Keratinocyte (primary cell): ENCODE results near the gene MAPT. TPM values are rescaled to one million over a fixed set of nuclear protein-coding genes. Genes with fewer than 3 reads are reported as not detected.

Source experiments
- DNase-seq: peaks from one replicate; pipeline ENCODE4 v3.0.0-alpha.2; 2011; ENCODE audit warnings: low read depth, missing footprints, low spot score
- FAIRE-seq: peaks from 2 replicates; lab custom pipeline; 2011; peaks lifted over from hg19 to GRCh38; lab: Jason Lieb, UNC
- H2AFZ ChIP-seq: 2 replicates; pipeline ENCODE4 v1.6.0; 2012; ENCODE audit warnings: low read length, control low read depth, inconsistent platforms; ENCODE audit not compliant: control insufficient read depth
- H3K27ac ChIP-seq: 2 replicates; pipeline ENCODE4 v1.5.1; 2011; ENCODE audit warnings: low read length; ENCODE audit not compliant: control insufficient read depth, insufficient read depth
- H3K27me3 ChIP-seq: 3 replicates; pipeline ENCODE4 v1.6.0; 2011; ENCODE audit warnings: low read length; ENCODE audit not compliant: control insufficient read depth, insufficient read depth; ENCODE audit errors: extremely low read depth
- H3K36me3 ChIP-seq, 2 experiments: 2 replicates in 1 of 2; 3 replicates in 1 of 2; pipeline ENCODE4 v1.5.1; 2011; ENCODE audit warnings: low read length in 2 of 2, mild to moderate bottlenecking in 1 of 2; ENCODE audit not compliant: control insufficient read depth in 2 of 2, insufficient read depth in 2 of 2; ENCODE audit errors: extremely low read depth in 1 of 2
- H3K4me1 ChIP-seq: 3 replicates; pipeline ENCODE4 v1.5.1; 2011; ENCODE audit warnings: low read length; ENCODE audit not compliant: control insufficient read depth, insufficient read depth; ENCODE audit errors: extremely low read depth
- H3K4me2 ChIP-seq: 3 replicates; pipeline ENCODE4 v1.6.0; 2011; ENCODE audit warnings: low read depth, low read length; ENCODE audit not compliant: control insufficient read depth, insufficient read depth; ENCODE audit errors: extremely low read depth
- H3K4me3 ChIP-seq, 3 experiments: fragments of 200-600 bp in 1 of 3; sonication (generic) in 1 of 3; 2 replicates in 2 of 3; 3 replicates in 1 of 3; pipeline ENCODE4 v1.5.1; 2011 to 2016; ENCODE audit warnings: low read length in 3 of 3, mild to moderate bottlenecking in 3 of 3, control low read depth in 2 of 3, inconsistent platforms in 1 of 3, low read depth in 1 of 3, mixed read lengths in 1 of 3, mixed run types in 1 of 3, moderate library complexity in 1 of 3; ENCODE audit not compliant: control insufficient read depth in 2 of 3, insufficient read depth in 2 of 3; ENCODE audit errors: extremely low read depth in 1 of 3
- H3K79me2 ChIP-seq: 2 replicates; pipeline ENCODE4 v1.6.0; 2012; ENCODE audit warnings: low read length; ENCODE audit not compliant: control insufficient read depth, insufficient read depth
- H3K9ac ChIP-seq: 3 replicates; pipeline ENCODE4 v1.6.0; 2011; ENCODE audit warnings: low read length; ENCODE audit not compliant: control insufficient read depth, insufficient read depth; ENCODE audit errors: extremely low read depth
- H3K9me1 ChIP-seq: 3 replicates; pipeline ENCODE4 v1.6.0; 2011; ENCODE audit warnings: low read length; ENCODE audit not compliant: control insufficient read depth, insufficient read depth; ENCODE audit errors: extremely low read depth
- H3K9me3 ChIP-seq: 2 replicates; pipeline ENCODE4 v1.5.1; 2012; ENCODE audit warnings: low read depth, low read length; ENCODE audit not compliant: control insufficient read depth
- H4K20me1 ChIP-seq: 3 replicates; pipeline ENCODE4 v1.6.0; 2011; ENCODE audit warnings: low read length; ENCODE audit not compliant: control insufficient read depth, insufficient read depth; ENCODE audit errors: extremely low read depth
- EZH2 ChIP-seq: IDR thresholded peaks from one replicate; pipeline ENCODE4 v1.6.1; 2012; ENCODE audit warnings: inconsistent platforms, mild to moderate bottlenecking, low read length, moderate library complexity
- dilution Hi-C: fragments of 300-500 bp; cut with MboI; formaldehyde crosslinking; loops from one replicate; pipeline ENCODE4 v1.7.0; 2020; ENCODE audit warnings: low sequenced_read_pairs; ENCODE audit not compliant: extremely low pct_ligation_motif_present
- polyA plus RNA-seq, 5 experiments: library from polyadenylated mRNA; depleted of rRNA in 3 of 5; stranded (reverse) in 3 of 5; stranded (forward) in 1 of 5; unstranded in 1 of 5; fragments of >200 nt; gene quantifications; 1 replicate in 1 of 5; 2 replicates in 3 of 5; 3 replicates in 1 of 5; pipeline versions ENCODE4 v1.2.1 to v1.2.3, GENCODE V29; 2011 to 2012; ENCODE audit warnings: missing spikeins in 2 of 5, low read depth in 1 of 5, low replicate concordance in 1 of 5
- TF ChIP-seq, protein P1 (sequence below), 3 experiments: IDR thresholded peaks in 1 of 3; conservative IDR thresholded peaks in 1 of 3; optimal IDR thresholded peaks in 1 of 3; 2 replicates in 2 of 3; 3 replicates in 1 of 3; pipeline versions ENCODE3 to v1.5.1; 2011; ENCODE audit warnings: low read length in 3 of 3, mild to moderate bottlenecking in 3 of 3, moderate library complexity in 2 of 3, control low read depth in 1 of 3, inconsistent platforms in 1 of 3; ENCODE audit not compliant: insufficient read depth in 2 of 3; ENCODE audit errors: extremely low read depth in 1 of 3

MAPT gene
- polyA plus RNA-seq, 1 donor (not counting 4 experiments of a cell fraction or from before 2014, with no cell fraction given): 0.08 TPM

DNA sequence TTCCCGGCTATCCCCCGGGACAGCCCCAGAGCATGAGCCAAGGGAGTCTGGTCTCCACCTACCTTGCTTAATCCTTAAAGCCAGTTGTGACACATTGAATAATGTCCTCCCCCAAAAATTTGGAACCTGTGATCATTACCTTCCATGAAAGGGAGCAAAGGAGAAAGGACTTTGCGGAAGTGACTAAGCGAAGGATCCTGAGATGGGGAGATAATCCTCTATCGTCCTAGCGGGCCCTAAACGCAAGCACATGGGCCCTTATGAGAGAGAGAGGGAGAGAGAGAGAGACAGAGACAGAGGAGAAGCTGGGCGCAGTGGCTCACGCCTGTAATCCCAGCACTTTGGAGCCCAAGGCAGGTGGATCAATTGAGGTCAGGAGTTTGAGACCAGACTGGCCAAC lies 40.1 kb upstream of the MAPT start:
- Histone ChIP-seq H3K27me3 (no peaks in the 10 kb centered on the region), H3K4me3 (no peak overlapping the region), H3K27ac (no peak overlapping the region), H3K79me2 (no peaks in the 10 kb centered on the region), H3K36me3 (no peaks in the 10 kb centered on the region), H3K9ac (no peak overlapping the region), H3K9me1 (no peaks in the 10 kb centered on the region), H4K20me1 (no peaks in the 10 kb centered on the region), H2AFZ (no peak overlapping the region), H3K4me1 (no peaks in the 10 kb centered on the region), H3K9me3 (no peaks in the 10 kb centered on the region), H3K4me2 (no peak overlapping the region)
- FAIRE-seq (no peak), DNase-seq (no peak)
- dilution Hi-C loops: loop anchor here (25.0 kb wide), 1 partner anchor 217 kb away; no protein-coding TSS in a partner anchor
- TF ChIP-seq, protein P1, sequence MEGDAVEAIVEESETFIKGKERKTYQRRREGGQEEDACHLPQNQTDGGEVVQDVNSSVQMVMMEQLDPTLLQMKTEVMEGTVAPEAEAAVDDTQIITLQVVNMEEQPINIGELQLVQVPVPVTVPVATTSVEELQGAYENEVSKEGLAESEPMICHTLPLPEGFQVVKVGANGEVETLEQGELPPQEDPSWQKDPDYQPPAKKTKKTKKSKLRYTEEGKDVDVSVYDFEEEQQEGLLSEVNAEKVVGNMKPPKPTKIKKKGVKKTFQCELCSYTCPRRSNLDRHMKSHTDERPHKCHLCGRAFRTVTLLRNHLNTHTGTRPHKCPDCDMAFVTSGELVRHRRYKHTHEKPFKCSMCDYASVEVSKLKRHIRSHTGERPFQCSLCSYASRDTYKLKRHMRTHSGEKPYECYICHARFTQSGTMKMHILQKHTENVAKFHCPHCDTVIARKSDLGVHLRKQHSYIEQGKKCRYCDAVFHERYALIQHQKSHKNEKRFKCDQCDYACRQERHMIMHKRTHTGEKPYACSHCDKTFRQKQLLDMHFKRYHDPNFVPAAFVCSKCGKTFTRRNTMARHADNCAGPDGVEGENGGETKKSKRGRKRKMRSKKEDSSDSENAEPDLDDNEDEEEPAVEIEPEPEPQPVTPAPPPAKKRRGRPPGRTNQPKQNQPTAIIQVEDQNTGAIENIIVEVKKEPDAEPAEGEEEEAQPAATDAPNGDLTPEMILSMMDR (optimal IDR thresholded peaks at IDR 0.05 in 1 of 3, IDR thresholded peaks at IDR 0.05 in 1 of 3, conservative IDR thresholded peaks at IDR 0.05 in 1 of 3; ENCODE audit: extremely low read depth in 1 of 3, insufficient read depth in 2 of 3, low read length in 3 of 3): no peak
- no peak for TF ChIP-seq EZH2

DNA sequence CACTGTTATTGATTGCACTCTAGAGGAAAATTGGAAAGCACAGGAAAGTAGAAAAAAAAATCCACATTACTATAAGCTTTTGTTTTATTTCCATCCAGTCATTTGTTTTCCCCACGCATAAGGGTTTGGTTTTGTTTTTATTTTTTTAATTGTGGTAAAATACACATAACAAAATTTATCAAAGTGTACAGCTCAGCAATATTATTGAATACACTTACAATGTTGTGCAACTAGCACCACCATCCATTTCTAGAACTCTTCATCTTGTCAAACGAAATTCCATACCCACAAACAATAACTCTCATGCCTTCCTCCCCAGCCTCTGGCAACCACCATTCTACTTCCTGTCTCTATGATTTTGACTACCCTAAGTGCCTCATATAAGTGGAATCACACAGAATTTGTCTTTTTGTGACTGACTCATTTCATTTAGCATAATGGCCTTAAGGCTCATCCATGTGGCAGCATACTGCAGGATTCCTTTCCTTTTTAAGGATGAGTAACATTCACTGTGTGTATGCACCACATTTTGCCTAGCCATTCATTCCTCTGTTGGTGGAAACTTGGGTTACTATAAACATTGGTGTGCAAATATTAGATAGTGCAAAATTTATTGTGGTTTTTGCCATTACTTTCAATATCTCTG lies 38.5 kb upstream of the MAPT start:
- H3K9me3 ChIP-seq: no peaks in the 10 kb centered on the region
- H4K20me1 ChIP-seq: no peaks in the 10 kb centered on the region
- H3K9me1 ChIP-seq: no peaks in the 10 kb centered on the region
- H3K27ac ChIP-seq: no peak overlapping the region
- no peak for TF ChIP-seq EZH2
- no peak overlapping the region for H3K4me2 ChIP-seq
- no peak overlapping the region for H2AFZ ChIP-seq
- no peak for FAIRE-seq
- H3K4me3 ChIP-seq: no peak overlapping the region
- H3K4me1 ChIP-seq: no peaks in the 10 kb centered on the region
- no peak for DNase-seq
- no peak overlapping the region for H3K9ac ChIP-seq
- H3K27me3 ChIP-seq: no peaks in the 10 kb centered on the region
- no peaks in the 10 kb centered on the region for H3K79me2 ChIP-seq
- dilution Hi-C loops: loop anchor here (25.0 kb wide), 1 partner anchor 219 kb away; no protein-coding TSS in a partner anchor
- H3K36me3 ChIP-seq: no peaks in the 10 kb centered on the region
